ENCODE data around the gene TTYH2.

- no peak for TF ChIP-seq CTCF (IDR thresholded peaks at IDR 0.05; ENCODE audit: insufficient read depth, low read length, poor library complexity, severe bottlenecking)
- no peak for TF ChIP-seq EZH2phosphoT487 (conservative IDR thresholded peaks at IDR 0.05; ENCODE audit: low read length)
These were observed 32.0 kb upstream of the TTYH2 start for GRCh38 chr17:74181341-74181740.
